Measurements from ENCODE around the gene GSTM2.
"Not testable (repeated sequence)": the region's sequence is repeated elsewhere in the genome, so short reads cannot be mapped to it uniquely, and the experiment has no call there.

GSTM2 gene

GRCh38 chr1:109650609-109651008 lies 17.2 kb upstream of the GSTM2 start:
- DNase-seq, result no peak

GRCh38 chr1:109652402-109652801 lies 15.5 kb upstream of the GSTM2 start:
- DNase-seq, result no peak

GRCh38 chr1:109653306-109653705 lies 14.6 kb upstream of the GSTM2 start:
- no peak for DNase-seq

- DNase-seq, result no peak
Measured at GRCh38 chr1:109654519-109654918, 13.3 kb upstream of the GSTM2 start.

- peak; percentile 44 for DNase-seq
Measured at GRCh38 chr1:109655615-109656519, 12.0 kb upstream of the GSTM2 start, which contains the start of gene GSTM4. TSS of gene GSTM4 (plus strand) at chr1:109656099. CDS start at chr1:109656390, 291 bp downstream.

GRCh38 chr1:109657395-109657794 lies 10.5 kb upstream of the GSTM2 start:
- no peak for DNase-seq

GRCh38 chr1:109657970-109658369 lies 9.9 kb upstream of the GSTM2 start:
- DNase-seq, result no peak

GRCh38 chr1:109658533-109659042 lies 9.3 kb upstream of the GSTM2 start:
- DNase-seq, result no peak

GRCh38 chr1:109659145-109659544 lies 8.7 kb upstream of the GSTM2 start:
- DNase-seq, result no peak

- DNase-seq, result no peak
Measured at GRCh38 chr1:109659997-109660690, 7.7 kb upstream of the GSTM2 start.

- DNase-seq, result not testable (repeated sequence)
Measured at GRCh38 chr1:109660691-109661026, 7.2 kb upstream of the GSTM2 start.

GRCh38 chr1:109661391-109661790 lies 6.5 kb upstream of the GSTM2 start:
- DNase-seq, result no peak

- no peak for DNase-seq
Measured at GRCh38 chr1:109664671-109665070, 3.2 kb upstream of the GSTM2 start.

GRCh38 chr1:109668123-109668775 lies 392 bp downstream of the GSTM2 start:
- no peak for DNase-seq

GRCh38 chr1:109669246-109669948 lies 1.5 kb downstream of the GSTM2 start:
- DNase-seq, result no peak

- not testable (repeated sequence) for DNase-seq
Measured at GRCh38 chr1:109669949-109670302, 2.1 kb downstream of the GSTM2 start.

- DNase-seq, result no peak
Measured at GRCh38 chr1:109671067-109671466, 3.2 kb downstream of the GSTM2 start.

- DNase-seq, result not testable (repeated sequence)
Measured at GRCh38 chr1:109673861-109674260, 6.0 kb downstream of the GSTM2 start.

- DNase-seq, result not testable (repeated sequence)
Measured at GRCh38 chr1:109676683-109677381, 9.0 kb downstream of the GSTM2 start.

- DNase-seq, result no peak
Measured at GRCh38 chr1:109677459-109677858, 9.6 kb downstream of the GSTM2 start.

GRCh38 chr1:109678637-109679036 lies 10.8 kb downstream of the GSTM2 start:
- not testable (repeated sequence) for DNase-seq

- DNase-seq, result not testable (repeated sequence)
Measured at GRCh38 chr1:109684777-109685176, 16.9 kb downstream of the GSTM2 start.
